NB4 (cell line): ENCODE data around the gene ARSB.

Source experiments
- CTCF ChIP-seq: IDR thresholded peaks from one replicate; pipeline ENCODE4 v1.5.1; 2012; ENCODE audit warnings: low read depth, low read length
- MAX ChIP-seq: IDR thresholded peaks from 2 replicates; pipeline ENCODE4 v1.6.1; 2011; ENCODE audit warnings: low read depth, low read length
- MYC ChIP-seq: IDR thresholded peaks from 2 replicates; pipeline ENCODE4 v1.6.1; 2011; ENCODE audit warnings: low read depth, low read length
- POLR2A ChIP-seq: IDR thresholded peaks from 2 replicates; pipeline ENCODE4 v1.6.1; 2011; ENCODE audit warnings: mild to moderate bottlenecking; ENCODE audit not compliant: insufficient read length; ENCODE audit errors: extremely low read depth

GRCh38 chr5:78781611-78782286 is 203.4 kb downstream of the ARSB start:
- TF ChIP-seq CTCF, result no peak
- no peak for TF ChIP-seq POLR2A
- no peak for TF ChIP-seq MYC
- TF ChIP-seq MAX, result no peak
